Measurements from ENCODE around the gene TPRG1L.

TPRG1L gene

DNA sequence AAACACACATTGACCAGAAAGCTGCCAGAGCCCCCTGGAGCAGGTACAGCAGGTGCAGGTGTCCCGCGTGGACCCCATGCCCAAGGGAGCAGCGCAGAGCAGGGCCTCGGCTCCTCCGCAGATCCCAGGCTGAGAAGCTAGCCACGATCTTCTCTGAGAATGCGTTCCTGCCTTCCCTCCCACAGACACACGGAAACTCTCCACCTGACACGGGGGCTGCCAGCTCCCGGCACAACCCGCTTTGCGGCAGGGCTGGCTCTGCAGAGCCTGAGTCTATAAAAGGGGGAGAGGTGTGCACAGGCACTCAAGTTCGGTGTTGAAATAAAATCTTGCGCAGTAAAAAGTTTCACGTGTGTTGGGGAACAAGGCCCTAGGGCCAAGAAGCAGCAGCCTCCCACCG is 23.1 kb upstream of the TPRG1L start:
- TF ChIP-seq GATA3 (IDR thresholded peaks at IDR 0.05; ENCODE audit: low read depth, low read length) (no peak), GATA2 (IDR thresholded peaks at IDR 0.05; ENCODE audit: low read depth, low read length) (no peak)

DNA sequence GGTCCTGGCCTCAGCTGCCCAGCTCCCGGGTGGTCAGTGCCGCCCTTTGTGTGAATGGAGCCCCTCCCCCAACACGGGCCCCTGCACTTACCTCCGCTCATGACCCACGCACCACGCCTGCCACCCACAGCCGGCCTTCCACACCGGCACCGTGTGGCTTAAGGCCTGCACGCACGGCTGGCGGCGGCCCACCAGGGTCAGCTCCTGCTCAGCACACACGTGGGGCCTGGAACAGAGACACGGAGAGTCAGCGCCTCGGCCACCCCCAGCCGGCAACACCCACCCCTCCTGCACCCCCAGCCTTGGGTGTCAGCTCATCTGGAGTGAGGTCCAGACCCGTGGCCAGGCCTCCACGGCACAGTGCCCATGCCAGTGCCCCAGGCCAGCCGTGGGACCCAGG is 22.4 kb upstream of the TPRG1L start:
- TF ChIP-seq GATA3 (IDR thresholded peaks at IDR 0.05; ENCODE audit: low read depth, low read length) (no peak), GATA2 (IDR thresholded peaks at IDR 0.05; ENCODE audit: low read depth, low read length) (no peak)

DNA sequence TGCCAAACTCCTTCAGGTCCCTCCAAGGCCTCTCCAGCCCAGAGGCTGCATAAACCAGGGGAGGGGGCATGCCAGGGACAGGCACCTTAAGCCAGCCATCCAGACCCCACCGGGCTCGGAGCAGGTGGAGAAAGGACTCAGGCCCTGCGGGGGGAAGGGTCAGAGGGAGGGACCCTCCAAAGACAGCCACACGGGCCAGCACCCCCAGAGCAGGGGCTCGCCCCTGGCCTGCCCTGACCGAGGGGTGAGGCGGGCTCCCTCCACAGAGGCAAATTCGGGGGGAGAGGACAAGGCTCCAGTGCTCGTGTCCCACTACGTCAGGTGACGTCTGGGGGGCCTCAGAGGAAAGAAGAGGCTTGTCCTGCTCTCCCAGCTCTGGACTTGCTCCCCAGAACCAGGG is 21.7 kb upstream of the TPRG1L start:
- TF ChIP-seq GATA2 (IDR thresholded peaks at IDR 0.05; ENCODE audit: low read depth, low read length) (no peak), GATA3 (IDR thresholded peaks at IDR 0.05; ENCODE audit: low read depth, low read length) (no peak)

DNA sequence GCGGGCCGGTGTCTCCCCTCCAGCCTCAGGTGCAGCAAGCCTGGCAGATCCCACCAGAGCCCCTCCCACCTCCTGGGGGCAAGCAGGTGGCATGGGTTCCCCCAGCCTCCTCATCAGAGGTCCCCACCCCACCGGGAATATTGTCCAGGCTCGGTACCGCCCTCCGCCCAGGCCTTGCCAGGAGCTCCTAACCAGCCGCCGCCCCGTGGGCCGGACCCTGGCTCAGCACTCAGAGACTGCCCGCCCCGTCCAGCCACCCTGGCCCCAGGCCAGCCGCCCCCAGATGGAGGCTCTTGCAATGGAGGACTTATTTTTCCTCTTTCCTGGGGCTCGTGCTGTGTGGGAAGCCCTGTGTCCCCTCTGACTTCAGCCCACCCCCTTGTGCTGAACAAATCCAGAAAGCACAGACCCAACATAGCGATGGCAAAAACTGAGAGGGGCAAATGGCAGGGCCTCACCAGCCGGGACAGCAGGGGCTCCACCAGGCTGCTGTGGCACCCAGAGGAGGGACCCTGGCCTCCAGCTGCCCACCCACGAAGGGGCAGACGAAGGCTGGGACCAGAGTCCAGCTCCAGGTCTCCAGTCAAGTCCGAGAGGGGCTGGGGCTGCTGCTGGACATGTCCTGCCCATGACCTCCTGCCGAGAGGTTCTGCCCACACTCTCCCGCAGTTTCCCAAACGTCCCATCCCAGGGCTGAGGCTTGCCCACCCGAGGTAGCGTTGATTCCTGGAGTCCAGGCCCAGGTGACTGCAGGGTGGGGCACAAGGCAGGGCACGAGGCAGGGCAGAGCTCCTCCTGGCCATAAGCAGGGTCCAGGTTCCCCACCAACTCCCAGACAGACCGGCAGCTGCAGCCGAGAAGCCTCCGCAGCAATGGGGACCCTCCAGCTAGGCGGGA is 21.0 kb upstream of the TPRG1L start:
- no peak for TF ChIP-seq GATA2 (IDR thresholded peaks at IDR 0.05; ENCODE audit: low read depth, low read length)

DNA sequence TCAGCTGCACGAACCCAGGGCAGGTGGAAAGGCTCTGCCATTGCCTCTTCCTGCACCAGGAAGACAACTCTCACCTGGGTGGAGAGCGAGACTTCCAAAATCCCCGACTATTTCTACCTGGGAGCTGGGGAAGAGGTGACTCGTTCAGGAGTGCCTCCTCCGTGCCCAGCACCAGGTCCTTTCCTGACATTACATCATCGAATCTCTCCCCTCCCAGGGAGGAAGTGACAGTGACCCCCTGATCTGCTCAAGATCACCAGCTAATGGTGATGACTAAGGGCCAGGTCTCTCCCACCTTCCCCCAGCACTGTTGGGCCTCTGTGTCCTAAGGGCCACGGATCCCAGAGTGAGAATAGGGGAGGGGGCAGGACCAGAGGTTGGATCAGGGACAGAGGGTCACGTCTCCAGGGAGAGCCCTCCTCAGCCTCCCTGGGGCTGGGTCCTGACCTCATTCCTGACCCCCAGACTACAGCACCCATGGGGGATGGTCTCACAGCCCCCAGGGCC is 20.3 kb upstream of the TPRG1L start:
- TF ChIP-seq GATA2 (IDR thresholded peaks at IDR 0.05; ENCODE audit: low read depth, low read length), result no peak
- TF ChIP-seq GATA3 (IDR thresholded peaks at IDR 0.05; ENCODE audit: low read depth, low read length), result no peak

DNA sequence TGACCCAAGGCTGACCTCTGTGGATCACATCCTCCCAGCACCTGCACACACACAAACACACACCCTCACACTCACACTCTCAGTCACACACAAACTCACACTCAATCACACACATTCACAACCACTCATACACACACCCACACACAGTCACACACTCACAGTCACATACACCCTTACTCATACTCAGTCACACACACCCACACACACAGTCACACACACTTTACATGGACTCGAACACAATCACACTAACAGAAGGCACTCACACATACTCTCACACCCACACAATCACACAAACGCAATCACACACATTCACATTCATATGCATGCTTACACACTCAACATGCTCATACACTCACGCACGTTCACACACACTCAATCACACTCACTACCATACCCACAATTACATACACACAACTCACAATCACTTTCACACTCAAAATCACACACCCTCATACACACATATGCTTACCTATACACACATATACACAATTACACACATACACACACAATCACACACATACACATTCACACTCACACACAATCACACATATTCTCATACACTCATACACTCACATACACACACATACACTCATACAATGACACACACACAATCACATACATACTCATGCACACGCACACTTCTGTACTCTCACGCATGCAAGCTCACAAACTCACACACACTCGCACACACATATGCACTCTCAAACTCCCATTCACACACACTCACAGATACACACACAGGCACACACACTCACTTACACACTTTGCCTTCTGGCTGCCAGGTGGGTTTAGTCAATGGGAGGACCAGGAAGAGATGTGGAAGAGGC is 19.6 kb upstream of the TPRG1L start:
- TF ChIP-seq GATA2 (IDR thresholded peaks at IDR 0.05; ENCODE audit: low read depth, low read length) (no peak), GATA3 (IDR thresholded peaks at IDR 0.05; ENCODE audit: low read depth, low read length) (no peak)

DNA sequence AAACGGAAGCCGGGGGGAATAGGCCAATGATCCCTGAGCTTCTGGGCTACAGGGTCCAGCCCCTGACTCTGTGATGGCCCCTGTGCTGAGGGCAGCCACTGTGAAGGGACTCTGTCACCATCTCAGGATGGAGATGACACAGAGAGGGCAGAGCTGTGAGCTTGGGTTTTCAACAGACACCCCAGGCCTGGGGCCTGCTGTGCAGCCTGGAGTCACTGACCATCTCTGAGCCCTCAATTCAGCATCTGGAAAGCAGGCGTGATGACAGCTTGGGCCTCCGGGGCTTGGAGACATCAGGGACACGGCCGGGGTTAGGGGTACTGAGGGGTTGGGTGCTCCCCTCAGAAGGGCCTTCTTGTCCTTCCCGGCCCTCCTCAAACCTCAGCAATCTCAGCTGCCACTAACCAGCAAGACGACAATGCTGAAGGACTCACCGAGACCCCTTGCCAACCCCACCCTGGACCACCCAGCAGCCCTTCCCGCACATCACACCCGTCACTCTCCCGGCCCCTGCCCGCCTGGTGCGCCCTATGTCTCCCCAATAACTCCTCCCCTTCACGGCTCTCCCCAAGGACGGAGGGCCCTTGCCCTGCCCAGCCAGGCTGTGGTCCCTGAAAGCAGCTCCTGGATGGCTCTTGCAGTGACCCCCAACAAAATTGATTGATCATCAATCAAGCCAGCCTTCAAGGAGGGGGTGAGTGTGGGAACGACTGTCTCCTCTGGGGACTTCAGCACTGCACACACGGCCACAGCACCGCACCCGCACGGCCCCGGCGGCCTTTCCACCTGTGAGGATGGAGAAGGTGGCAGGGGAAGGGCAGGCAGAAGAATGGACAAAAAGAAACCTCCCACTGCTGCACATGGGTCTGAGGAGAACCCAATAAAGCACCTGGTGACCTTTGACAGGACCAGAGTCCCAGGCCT is 17.8 kb upstream of the TPRG1L start:
- no peak for TF ChIP-seq GATA3 (IDR thresholded peaks at IDR 0.05; ENCODE audit: low read depth, low read length)
- no peak for TF ChIP-seq GATA2 (IDR thresholded peaks at IDR 0.05; ENCODE audit: low read depth, low read length)

DNA sequence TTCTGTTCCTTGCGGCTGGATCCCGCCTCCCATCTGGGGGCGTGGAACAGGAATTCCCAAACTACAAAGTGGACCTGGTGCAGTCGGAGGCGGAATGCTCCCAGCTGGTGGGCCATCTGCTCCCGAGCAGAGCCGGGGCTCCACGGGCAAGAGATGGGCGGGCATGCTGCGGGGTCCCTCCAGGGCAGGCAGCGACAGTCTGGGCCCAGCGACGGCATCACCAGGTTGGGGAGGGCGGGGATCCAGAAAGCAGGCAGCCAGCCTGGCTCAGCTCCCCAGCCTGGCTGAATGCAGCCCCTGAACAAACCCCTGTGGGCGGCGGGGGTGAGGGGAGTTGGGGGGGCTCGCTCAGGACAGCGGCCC is 17.1 kb upstream of the TPRG1L start:
- TF ChIP-seq GATA3 (IDR thresholded peaks at IDR 0.05; ENCODE audit: low read depth, low read length), result no peak
- TF ChIP-seq GATA2 (IDR thresholded peaks at IDR 0.05; ENCODE audit: low read depth, low read length), result no peak

DNA sequence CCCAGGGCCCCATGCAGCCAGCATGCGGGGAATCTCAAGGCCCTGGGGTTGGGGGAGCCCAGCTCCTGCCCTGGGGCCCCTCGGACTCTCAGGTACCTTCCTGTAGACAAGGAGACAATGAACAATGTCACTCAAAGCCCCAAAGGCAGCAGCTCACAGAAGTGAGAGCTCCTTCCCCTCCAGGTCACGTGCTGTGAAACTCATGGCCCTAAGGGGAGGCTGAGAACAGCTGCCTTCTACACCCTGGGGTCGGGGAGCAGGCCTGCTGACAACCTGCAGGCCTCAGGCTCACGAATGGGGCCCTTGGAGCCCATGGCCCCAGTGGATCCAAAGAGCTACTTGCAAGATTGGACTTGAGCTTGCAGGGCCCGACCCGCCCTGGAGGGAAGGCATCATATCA is 16.7 kb upstream of the TPRG1L start:
- no peak for TF ChIP-seq GATA2 (IDR thresholded peaks at IDR 0.05; ENCODE audit: low read depth, low read length)
- TF ChIP-seq GATA3 (IDR thresholded peaks at IDR 0.05; ENCODE audit: low read depth, low read length), result no peak

DNA sequence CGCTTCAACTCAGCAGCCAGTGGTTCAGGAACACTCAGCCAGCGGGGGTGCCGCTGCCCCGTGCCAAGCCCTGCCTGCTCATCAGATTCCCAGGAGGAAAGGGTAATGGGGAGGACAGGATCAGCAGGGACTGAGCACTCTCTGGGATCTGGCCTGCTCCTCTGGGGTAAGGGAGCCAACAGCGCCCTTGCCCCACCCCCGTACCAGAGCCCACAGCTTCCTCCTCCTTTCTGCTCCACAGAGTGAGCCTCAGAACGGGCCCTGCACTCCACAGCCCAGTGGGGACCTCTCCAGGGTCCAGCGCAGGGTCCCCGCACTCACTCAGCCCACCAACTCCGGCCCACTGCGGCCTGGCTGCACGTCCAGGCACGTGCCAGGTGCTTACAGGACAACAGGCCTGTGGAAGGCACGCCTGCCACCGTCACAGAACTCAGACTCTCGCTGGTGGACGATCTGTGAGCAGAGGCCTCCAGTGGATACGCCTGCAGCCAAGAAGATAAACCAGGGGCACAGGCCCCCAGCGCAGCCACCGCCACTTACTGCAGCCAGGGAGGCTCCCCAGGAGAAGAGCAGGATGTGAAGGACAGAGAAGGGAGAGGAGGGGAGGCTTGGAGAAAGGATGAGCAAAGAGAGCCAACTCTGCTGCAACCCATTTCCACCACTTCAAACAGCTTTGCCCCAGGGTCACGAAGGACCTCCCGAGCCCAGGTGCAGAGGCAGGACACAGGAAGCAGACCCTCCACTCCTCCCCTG is 15.6 kb upstream of the TPRG1L start:
- no peak for TF ChIP-seq GATA3 (IDR thresholded peaks at IDR 0.05; ENCODE audit: low read depth, low read length)
- no peak for TF ChIP-seq GATA2 (IDR thresholded peaks at IDR 0.05; ENCODE audit: low read depth, low read length)

DNA sequence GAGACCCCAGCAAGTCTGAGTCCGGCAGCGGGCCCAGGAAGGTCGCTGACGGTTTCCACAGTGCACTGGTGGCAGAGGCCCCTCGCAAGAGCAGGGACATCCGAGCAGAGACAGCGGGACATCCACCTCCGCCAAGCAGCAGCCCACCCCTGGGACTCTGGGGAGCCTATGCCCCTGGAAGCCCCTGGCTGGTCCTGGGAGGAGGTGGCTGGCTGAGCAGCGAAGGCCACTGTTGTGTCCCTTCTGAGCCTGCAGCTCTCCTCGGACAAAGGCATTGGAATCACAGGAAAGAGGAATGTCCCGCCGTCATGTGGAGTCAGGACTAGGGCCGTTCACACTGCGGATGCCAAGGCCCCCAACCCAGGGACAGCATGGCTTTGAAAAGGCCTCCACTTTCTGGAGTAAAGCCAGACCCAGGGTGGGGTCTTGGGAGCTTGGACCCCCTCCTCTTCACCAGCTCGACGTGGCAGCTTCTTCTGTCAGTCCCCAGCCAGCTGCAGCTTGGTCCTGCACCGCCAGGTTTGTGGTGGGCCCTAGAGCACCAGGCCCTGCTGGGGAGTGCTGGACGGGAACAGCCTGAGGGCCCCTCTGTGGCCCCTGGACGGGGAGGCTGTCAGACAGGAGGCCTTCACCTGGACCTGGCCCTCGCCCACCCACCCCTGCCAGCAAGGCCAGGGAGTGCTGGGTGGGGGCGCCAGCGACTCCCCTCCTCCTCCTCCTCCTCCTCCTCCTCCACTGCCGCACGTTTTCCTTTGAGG is 14.9 kb upstream of the TPRG1L start:
- no peak for TF ChIP-seq GATA3 (IDR thresholded peaks at IDR 0.05; ENCODE audit: low read depth, low read length)
- no peak for TF ChIP-seq GATA2 (IDR thresholded peaks at IDR 0.05; ENCODE audit: low read depth, low read length)

DNA sequence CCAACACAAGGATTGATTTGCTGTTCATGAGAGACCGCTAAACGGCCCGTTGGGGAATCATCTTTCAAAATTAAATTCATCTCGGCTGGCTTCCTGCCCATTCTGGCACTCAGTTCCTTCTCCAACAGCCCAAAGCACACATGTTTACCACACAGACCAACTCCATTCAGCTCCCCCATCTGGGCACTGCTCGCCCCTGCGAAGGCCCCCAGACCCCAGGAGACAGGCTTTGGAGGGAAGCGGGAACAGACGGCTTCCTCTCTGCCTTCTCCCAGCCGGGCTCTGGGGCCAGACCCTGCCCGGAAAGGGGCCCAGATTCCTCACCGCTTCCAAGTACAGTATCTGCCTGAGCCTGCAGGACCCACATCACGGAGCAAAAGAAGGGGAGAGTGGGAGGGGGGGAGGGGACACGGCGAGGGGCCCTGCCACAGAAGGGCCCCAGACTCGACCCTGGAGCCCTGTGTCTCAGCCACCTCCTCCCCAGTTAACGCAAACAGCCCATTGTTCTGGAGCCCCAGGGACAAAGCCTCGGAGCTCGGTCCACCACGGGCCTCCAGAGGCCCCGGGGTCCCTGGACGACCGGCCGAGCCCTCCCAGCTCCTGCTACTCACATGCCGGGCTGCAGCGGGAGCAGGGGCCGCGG is 14.2 kb upstream of the TPRG1L start:
- TF ChIP-seq GATA2 (IDR thresholded peaks at IDR 0.05; ENCODE audit: low read depth, low read length) (no peak), GATA3 (IDR thresholded peaks at IDR 0.05; ENCODE audit: low read depth, low read length) (no peak)

All from SH-SY5Y (cell line).